LNCaP clone FGC (cell line): ENCODE data around the gene POU2F2.

Experiments
- DNase-seq: peaks from one replicate; pipeline ENCODE4 v3.0.0-alpha.2; 2011; ENCODE audit warnings: low read depth
- H3K4me3 ChIP-seq: 2 replicates; pipeline ENCODE4 v1.5.1; 2011; ENCODE audit warnings: mild to moderate bottlenecking, low read depth, low read length, control low read depth
- CTCF ChIP-seq: IDR thresholded peaks from 2 replicates; pipeline ENCODE4 v1.5.1; 2012; ENCODE audit warnings: mild to moderate bottlenecking; ENCODE audit not compliant: control insufficient read depth, insufficient read depth; ENCODE audit errors: extremely low read depth

Gene POU2F2

DNA sequence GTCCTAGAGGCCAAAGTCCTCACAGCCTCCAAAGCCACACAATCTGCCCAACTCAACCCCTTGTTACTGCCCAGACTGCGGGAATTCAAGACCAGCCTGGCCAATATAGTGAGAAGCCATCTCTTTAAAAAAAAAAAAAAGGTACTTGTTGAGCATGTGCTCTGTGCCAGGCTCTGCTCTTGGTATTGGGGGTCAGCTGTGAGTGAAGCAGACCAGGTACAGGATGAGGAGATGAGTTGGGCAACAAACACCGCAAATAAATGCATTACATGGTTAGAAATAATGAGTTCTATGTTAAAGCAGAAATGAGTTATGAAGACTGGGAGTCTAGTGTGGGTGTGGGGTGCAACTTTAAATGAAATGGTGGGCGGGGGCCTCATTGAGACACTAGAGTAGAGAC, 72.1 kb downstream of the POU2F2 start:
- H3K4me3 ChIP-seq: no peak overlapping the region
- TF ChIP-seq CTCF: no peak
- DNase-seq: no peak

DNA sequence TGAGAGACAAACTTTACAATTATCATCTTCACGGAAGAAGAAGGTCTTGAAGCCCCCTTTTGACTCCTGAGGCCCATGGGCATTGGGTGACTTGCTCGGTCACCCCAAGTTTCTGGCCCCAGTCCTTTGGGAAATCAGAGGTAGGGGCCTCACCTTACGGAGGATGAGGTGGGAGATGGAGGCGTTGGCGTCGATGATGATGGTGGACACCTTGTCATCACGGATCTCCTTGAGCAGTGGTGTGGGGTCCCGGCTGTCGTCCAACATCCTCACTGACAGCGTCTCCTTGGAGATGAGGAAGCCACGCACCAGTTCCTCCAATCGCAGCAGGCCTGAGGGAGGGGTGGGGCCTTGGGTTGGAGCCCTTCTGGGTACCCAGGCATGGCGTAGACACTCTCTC, 73.0 kb downstream of the POU2F2 start:
- no peak for DNase-seq
- no peak overlapping the region for H3K4me3 ChIP-seq
- no peak for TF ChIP-seq CTCF

- no peak overlapping the region for H3K4me3 ChIP-seq
- TF ChIP-seq CTCF: no peak
- no peak for DNase-seq
These were observed 74.4 kb downstream of the POU2F2 start for GRCh38 chr19:42057846-42058245.

- DNase-seq: no peak
- no peak overlapping the region for H3K4me3 ChIP-seq
- no peak for TF ChIP-seq CTCF
These were observed 78.0 kb downstream of the POU2F2 start for GRCh38 chr19:42054205-42054604.

GRCh38 chr19:42053037-42053935, 79.0 kb downstream of the POU2F2 start:
- DNase-seq: no peak
- no peak overlapping the region for H3K4me3 ChIP-seq
- no peak for TF ChIP-seq CTCF

- DNase-seq: no peak
- H3K4me3 ChIP-seq: no peak overlapping the region
- no peak for TF ChIP-seq CTCF
These were observed 79.9 kb downstream of the POU2F2 start for GRCh38 chr19:42052241-42052863.
